GM19372 (cell line): ENCODE measurements around the gene SELENON.

Experiments
- ATAC-seq: cut with Tn5 transposase; IDR thresholded peaks from one replicate; pipeline ENCODE4 v1.9.1; 2021; ENCODE audit warnings: mild to moderate bottlenecking, low read depth, moderate library complexity; ENCODE audit not compliant: unreplicated experiment

The SELENON gene

GRCh38 chr1:25769625-25770383, 30.2 kb upstream of the SELENON start:
- ATAC-seq: no peak

GRCh38 chr1:25770541-25771220, 29.3 kb upstream of the SELENON start:
- ATAC-seq: no peak

GRCh38 chr1:25771221-25772114, 28.5 kb upstream of the SELENON start:
- no peak for ATAC-seq

GRCh38 chr1:25772164-25772563, 27.8 kb upstream of the SELENON start:
- no peak for ATAC-seq

GRCh38 chr1:25772692-25773245, 27.2 kb upstream of the SELENON start:
- no peak for ATAC-seq

GRCh38 chr1:25773441-25774125, 26.4 kb upstream of the SELENON start:
- ATAC-seq: no peak

GRCh38 chr1:25774206-25774803, 25.7 kb upstream of the SELENON start:
- ATAC-seq: no peak

GRCh38 chr1:25774921-25775771, 24.8 kb upstream of the SELENON start:
- ATAC-seq: no peak

- no peak for ATAC-seq
Measured at GRCh38 chr1:25779388-25779787, 20.6 kb upstream of the SELENON start.

- no peak for ATAC-seq
Measured at GRCh38 chr1:25779894-25780293, 20.1 kb upstream of the SELENON start.

- no peak for ATAC-seq
Measured at GRCh38 chr1:25780318-25781129, 19.5 kb upstream of the SELENON start.

GRCh38 chr1:25781130-25781433, 18.9 kb upstream of the SELENON start:
- ATAC-seq: no peak

- no peak for ATAC-seq
Measured at GRCh38 chr1:25782608-25783201, 17.3 kb upstream of the SELENON start.

- no peak for ATAC-seq
Measured at GRCh38 chr1:25784575-25785051, 15.4 kb upstream of the SELENON start.

GRCh38 chr1:25785333-25786067, 14.5 kb upstream of the SELENON start:
- no peak for ATAC-seq

- ATAC-seq: no peak
Measured at GRCh38 chr1:25786887-25787759, 12.9 kb upstream of the SELENON start.
